ENCODE results near the gene TSPAN9.

DNA sequence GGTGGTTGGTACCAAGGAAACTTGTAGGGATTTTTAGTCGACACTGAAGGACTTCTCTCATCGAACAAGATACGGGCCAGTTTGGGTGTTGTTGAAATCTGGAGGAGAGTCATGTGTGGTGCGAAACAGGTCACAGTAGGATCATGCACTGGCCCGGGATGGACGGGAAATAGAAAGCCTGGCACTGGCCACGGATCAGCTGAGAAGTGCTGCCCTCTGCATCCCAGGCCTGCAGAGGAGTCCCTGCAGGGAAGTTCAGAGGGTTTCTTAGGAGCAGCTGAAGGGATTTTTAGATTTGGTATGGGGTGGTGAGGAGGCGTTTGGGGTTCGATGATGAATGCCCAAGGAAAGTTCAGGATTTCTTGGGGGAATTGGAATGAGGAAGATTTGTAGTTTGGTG, 63.1 kb downstream of the TSPAN9 start:
- TF ChIP-seq POLR2AphosphoS5 (IDR thresholded peaks at IDR 0.05; ENCODE audit: low read length) (no peak), RCOR1 (conservative IDR thresholded peaks at IDR 0.05; ENCODE audit: low read depth, low read length) (no peak), TAF1 (IDR thresholded peaks at IDR 0.05; ENCODE audit: borderline replicate concordance, low read depth, low read length) (no peak)
